Hematopoietic multipotent progenitor cell treated with erythropoietin and hydrocortisone succinate and interleukin-3 and kit ligand, for 8 days (in vitro differentiated cells): ENCODE data around the gene HIVEP3.

Source experiments
- DNase-seq: peaks from one replicate; pipeline ENCODE4 v3.0.0-alpha.2; 2015

The HIVEP3 gene

DNA sequence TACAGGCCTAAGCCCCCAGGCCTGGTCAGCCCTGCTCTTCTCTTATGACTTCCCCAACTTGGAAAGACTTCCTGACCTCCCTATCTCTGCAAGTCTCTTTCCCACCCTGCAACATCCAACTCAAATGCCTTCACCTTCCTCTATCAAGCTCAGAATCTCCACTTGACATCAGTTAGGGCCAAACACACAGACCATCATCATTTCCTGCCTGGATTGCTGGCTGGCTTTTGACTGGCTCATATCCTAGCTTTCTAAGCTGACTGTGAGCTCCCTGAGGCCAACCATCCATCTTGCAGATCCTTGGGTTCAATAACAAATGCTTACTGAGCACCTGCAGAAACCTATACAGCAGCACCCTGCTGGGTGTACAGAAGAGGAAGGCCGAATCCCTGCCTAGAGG, 296.9 kb downstream of the HIVEP3 start:
- no peak for DNase-seq

DNA sequence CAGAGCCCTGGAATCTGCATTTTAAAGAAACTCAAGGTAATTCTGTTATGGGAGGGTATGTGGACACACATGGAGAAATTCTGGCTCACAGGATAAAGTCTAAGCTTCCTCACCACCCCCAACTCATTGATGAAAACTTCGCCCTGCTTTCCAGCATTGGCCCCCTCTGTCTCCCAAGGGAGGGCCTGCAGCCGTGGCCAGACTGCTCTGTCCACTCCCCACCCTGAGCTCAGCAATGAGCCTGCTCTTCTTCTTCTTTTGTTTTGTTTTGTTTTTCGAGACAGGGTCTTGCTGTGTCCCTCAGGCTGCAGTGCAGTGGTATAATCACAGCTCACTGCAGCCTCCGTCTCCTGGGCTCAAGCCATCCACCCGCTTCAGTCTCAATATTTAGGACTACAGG, 297.5 kb downstream of the HIVEP3 start:
- DNase-seq = no peak

DNA sequence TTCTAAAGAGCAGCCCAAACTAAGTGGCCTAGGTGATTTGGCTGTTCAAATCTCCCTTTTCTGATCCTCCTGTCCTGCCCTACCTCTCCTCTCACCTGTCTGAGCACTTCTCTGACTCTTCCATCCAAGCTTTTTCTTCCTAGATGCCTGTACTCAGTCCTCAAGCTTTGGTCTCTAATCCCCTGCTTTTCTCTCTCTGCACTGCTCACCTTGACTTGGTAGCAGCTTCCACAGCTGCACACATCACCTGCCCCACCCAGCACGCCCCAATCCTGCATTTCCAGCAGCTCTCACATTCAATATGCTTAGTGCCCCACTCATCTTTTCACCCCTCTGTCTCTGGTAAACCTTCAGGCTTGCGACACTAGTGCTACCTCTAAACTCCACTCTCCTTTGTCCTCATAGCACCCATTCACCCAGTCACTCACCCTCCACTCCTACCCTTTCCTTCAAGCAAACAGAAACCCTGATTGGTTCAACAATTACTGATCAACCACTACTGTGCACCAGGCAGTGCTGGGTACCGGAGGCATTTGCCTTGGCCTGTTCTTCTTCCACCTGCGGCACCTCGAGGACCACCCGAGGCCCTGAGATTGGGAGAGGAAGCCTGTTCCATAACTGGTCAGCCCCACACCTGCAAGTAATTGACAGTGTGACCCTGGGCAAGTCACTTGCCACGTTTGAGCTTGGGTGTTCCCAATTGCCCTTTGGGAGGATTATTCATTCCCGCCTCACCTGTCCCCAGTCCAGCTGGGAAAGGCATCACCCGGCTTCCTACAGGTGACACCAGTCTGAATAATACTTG, 298.2 kb downstream of the HIVEP3 start:
- DNase-seq = no peak

DNA sequence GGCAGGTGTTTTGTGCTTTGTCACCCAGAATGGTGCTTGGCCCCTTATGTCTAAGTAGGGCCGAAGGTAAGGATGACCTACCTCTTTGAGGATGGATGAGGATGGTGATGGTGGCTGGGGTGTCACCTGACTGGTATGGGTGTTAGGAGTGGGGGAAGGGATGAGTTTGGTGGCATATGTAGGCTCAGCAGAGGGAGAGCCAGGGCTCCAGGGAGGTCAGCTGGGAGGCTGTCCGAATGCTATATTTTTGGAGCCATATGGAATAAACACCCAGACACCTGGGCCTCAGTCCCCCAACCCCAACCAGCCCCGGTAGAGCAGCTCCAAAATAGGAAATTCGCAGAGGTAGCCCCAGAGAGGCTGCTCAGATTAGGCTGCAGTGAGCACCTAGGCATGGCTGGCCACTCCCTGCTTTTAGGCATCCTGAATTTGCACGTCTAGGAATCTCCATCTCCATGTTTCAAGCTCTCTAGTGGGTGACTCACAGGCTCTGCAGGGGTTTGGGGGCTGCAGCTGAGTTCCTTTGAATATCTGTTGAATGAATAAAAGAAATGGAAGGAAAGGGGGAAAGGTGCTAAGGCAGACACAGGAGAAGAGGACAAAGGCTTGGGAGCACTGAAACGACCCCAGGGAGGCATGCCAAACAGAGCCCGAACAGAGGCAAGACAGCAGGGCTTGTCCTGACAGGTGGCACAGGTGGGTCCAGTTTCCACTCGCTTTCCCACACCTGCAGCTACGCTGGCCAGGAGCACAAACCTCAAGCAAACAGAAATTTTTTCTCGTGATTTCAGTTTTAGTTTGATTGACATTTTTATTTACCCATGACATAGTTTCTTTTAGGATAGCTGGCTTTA, 299.0 kb downstream of the HIVEP3 start:
- no peak for DNase-seq

DNA sequence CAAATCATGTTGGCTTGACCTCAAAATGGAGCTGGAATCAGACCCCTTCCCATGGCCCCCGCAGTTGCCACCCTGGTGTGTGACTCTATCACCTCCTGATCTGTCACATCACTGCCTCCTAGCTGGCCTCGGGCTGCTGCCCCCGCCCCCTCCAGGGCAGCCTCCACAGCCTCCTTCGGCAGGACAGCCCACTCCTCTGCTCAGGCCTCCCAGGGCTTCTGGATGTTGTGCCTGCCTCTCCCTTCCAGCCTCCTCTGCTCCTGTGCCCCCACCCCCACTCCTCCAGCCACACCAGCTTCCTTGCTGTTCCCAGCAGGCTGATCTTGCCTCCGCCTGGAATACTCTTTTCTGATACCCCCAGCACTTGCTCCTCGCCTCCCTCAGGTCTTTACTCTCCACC, 299.9 kb downstream of the HIVEP3 start:
- no peak for DNase-seq

DNA sequence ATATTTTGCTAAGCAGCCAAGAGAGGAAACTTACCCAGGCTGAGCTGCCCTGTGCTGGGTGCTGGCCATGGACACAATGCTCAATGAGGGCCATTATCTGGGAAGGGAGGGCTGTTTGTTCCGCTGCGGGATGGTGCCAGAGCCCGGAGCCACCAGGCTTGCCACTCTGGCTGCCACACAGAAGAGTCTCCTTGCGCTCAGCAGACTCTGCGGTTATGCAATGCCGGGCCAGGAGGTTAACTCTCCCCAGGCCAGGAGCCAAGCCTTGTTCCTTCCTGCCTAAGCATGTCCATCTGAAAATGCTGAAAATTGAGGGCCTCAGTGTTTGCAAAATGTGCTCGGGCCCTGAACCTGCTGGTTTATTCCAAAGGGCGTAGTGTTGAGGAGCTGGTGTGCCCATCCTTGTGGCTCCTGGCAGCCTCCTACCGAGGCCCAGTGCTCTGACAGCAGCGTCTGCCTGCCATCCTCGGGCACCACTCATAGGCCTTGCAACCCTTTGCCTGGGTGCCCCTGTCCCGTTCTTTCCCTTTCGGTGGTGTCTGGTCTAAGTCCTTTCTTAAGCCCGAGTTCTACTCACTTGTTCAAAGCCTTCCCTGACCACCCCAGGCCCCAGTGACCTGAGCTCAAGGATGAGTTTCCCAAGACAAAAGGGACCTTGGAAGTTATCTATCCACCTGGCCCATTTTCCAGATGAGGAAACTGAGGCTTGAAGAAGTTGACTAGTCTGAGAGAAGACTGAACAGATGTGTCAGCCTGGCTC, 300.5 kb downstream of the HIVEP3 start:
- no peak for DNase-seq

DNA sequence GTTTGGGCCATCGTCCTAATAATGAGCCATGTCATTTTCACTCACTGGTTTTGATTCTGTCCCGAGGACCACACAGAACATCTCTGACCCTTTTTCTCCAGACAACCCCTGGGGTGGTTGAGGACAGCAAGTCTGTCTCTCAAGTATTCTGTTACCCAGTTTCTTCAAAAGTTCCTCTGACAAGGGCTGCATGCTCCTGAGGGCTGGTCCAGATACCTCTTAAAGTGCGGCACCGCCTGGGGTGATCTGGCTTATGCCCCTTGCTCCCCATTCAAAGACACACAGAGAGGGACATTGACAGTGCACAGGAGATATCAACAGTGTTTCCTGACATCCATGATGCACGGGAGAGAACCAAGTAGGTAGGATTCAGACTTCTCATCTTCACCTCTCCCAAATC, 301.4 kb downstream of the HIVEP3 start:
- no peak for DNase-seq

DNA sequence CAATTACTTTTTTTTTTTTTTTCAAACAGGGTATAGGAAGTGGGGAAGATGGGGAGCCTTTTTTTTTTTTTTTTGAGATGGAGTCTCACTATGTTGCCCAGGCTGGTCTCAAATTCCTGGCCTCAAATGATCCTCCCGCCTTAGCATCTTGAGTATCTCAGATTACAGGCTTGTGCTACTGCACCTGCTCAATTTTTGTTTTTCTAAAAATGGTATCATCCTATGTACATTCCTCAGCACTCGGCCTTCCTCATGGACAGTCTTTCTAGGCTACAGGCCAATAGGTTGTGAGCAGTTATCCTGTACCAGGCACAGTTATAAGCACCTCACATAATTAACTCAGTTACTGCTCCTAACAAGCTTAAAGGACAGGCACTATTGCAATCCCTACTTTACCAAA, 302.2 kb downstream of the HIVEP3 start:
- DNase-seq = no peak

DNA sequence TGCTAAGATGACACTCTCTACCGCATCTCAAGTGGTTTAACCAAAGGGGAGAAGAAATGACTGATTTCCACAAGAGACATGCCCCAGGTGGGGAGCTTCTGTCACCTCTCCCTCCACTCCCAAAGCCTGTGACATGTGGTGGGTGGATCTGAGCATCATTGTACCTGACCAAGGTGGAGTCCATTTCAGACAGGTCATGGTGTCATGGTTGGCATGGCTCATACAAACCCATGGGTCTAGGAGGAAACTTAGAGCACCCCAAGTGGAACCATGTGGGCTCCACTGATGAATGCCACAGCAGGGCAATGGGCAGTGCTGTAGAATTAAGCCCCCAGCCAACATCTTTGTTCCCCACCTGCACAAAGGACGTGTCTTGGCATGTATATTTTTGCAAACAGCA, 302.7 kb downstream of the HIVEP3 start:
- no peak for DNase-seq

DNA sequence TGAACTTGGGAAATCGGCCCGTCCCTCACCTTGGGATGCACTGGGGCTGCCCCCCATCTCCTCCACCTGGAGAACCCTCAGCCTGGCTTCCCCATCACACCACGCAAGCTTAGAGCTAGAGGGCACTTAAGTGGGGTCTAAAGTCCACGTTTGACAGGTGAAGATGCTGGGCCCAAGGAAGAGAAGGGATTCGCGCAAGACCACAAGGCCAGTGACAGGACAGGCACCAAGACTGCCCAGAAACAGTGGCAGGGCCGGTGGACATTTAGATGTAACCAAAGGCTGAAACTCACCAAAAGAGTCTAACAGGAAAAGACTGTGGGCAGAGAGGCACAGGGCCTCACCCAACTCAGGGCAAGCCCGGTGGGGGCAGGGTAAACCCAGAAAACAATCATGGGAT, 303.4 kb downstream of the HIVEP3 start:
- DNase-seq = no peak

DNA sequence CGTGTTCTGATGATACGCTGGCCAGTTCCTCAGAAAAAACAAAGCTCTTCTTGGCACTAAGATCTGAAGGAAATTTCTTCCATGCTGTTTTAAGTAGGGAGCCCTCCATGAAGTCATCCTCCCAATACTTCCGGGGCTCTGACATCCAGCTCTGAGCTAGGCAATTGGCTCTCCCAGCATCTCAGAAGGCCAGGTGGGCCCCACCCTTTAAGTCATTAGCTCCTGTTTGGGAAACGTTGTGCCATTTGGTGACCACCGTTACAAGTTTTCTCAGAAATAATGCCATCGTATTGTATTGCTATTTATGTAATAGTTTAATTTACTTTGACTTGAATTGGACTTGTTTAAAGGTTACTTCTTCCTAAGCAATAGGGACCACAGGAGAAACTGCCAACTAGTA, 303.9 kb downstream of the HIVEP3 start:
- no peak for DNase-seq

DNA sequence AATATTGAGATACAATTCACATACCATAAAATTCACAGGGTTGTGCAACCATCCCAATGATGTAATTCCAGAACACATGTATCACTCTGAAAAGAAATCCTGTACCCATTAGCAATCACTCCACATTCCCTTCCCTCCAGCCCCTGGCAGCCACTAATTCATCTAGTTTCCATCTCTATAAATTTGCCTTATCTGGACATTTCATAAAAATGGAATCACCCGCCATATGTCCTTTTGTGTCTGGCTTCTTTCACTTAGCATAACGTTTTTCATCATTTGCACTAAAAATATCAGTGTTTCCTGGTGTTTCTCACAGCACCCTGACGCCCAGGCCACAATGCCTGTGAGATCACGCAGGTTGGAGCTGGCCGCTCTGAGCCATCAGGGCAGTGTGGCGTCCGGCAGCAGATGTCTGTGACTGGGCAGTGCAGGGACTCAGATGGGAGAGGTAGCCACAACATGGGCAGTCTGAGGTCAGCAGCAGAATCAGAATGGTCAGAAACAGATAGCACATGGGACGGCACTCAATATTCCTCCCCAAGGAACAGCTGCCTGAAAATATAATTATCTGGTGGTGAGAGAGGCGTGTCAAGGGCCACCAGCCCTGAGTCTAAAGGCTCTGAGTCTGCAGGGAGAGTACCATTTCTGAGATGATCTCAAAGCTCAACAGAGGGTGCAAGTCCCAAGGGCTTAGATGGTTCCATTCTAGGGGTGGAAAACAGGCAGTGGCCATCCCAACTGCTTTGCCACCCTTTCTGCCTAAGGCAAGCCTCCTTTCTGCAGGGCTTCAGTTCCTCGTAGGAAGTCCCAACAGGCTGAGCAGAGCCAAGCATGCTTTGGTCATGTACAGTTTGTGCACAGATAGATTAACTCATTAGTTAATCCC, 304.8 kb downstream of the HIVEP3 start:
- no peak for DNase-seq

DNA sequence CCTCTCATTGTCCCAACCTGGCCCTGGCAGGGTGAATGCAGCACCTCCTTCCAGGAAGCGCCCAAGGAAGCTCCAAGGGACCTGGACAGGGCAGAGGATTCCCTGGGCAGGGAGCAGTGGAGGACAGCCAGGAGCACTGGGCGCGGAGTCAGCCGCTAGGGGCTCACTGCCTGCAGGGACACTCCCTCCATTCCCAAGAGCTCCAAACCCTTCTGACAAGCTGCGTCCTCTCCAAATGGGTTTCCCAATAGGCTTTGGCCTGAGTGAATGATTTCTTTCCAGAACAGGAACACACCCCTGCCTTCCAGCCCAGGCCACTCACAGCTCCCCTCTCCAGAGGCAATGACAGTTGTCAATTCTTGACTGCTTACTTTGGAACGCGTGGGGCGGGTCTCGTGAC, 305.8 kb downstream of the HIVEP3 start:
- no peak for DNase-seq

DNA sequence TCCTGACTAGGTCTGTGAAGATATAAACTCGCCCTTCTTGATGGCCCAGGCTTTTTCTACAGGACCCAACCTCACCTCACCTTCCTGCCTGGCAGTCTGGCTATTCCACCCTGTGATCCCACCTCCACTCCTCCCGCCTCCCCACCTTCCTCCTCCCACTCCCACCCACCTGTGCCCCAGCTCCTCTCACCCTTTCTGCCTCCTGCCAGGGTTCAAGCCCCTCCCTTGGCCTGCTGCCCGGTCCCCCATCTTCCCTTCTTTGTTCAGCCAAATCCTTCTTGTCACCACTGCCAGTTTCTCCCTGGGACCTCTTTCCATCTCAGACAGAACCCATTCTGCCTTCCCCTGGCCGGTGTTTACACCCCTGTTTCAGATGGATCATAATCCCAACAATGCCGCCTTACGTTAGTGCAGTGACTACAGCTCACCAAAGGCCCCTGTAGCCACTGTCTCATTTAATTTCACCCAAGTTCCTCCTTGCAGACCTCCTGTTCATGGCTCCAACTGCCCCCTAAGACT, 306.7 kb downstream of the HIVEP3 start:
- DNase-seq = no peak

DNA sequence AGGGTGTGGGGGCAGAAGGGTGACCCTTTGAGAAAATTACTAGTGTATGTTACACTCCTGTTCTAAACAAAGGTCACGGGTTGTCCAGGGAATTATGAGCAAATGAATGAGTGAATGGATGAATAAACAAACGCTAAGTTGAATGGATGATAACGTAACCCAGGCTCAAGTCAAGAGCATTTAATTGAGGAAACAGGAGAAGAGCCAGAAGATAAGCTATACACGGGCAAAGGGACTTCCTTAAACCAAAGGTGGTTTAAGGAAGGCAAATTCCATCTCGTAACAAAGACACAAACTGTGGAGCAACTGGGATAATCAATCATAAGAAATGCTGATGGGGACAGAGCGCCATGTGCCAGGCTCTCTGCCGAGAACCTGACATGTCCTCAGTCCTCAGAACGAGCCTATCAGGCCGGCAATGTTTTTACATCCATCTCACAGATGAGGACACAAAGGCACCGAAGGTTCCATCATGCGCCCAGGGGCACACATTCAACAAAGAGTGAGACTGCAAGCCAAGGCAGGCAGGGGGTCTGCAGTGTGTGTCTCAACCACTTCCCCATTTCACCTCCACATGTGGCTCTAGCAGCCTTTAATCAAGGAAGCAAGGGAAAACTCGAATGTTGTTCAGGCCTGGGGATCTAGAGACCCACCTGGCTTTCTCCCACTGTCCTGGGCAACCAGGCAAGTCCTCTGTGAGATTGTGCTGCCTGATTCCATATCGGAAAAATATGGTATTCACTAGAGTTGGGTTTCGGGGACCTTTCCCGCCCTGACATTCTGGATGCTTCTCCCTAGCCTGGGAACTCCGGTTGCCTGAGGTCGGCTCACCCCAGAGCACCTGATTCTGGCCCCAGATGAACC, 307.4 kb downstream of the HIVEP3 start:
- no peak for DNase-seq

DNA sequence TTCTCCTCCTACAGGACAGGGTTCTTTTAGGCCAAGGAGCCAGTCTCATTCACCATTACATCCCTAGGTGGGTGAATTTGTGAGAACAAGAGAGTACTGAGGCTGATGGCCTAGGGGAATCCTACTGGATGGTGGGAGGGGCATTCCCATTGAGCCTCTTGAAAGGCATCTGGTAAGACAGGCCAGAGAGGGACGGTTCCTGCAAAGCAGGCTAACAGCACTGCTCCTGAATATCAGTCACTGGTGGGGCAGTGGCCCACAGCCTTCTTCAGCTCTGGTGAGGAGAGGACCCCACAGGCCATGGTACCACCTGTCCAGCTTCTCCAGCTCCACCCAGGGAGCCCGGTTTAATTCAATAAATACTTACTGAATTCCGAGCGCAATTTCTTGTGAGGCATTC, 308.4 kb downstream of the HIVEP3 start:
- DNase-seq = no peak

DNA sequence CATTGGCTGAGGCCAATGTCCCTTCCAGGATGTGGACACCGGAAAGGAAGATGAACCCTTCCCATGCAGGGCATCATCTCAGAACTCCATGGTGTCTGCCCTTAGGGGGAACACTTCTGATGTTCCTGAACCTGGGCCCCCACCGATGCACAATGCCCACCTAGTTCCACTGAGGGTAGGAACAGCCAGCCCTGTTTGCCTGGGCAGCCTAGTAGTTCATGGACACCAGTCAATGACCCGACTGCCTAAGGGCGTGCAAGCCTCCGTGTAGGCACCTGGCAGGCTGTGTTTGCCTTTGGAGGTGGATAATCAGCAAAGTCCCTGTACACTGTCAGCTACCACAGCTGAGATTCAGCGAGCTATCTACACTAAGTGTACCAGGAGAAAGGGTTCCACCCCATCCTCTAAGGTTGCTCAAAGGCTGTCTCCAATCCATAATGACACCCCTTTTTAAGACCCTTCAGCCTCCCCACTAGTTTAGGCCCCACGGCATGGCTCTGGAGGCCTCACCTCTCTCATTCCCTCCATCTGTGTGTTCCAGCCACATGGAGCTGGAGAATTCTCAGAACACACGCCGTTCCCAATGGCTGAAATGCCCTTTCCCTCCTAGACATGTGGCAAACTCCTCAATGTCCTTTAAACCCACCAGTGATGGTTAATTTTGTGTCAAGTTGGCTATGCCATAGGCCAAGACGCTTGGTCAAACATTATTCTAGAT, 309.4 kb downstream of the HIVEP3 start:
- DNase-seq = no peak

DNA sequence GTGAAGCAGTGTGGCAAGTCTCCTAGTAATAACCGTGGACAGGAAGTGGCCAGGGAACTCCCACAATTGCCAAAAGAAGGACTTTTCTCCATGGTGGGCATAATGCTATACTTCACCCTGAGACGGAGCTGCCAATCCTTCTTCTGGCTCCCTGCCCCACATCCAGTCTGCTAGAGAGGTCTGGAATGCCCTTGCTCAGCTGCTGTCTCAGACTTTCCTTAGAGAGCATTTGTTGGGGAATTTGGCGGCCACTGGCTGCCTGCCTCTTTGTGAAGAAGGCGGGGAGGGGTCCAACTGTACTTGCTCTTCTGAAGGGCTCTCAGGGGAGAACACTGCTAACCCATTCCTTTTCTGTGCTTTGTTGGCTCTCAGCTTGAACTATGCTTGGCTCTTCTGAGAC, 310.5 kb downstream of the HIVEP3 start:
- no peak for DNase-seq

DNA sequence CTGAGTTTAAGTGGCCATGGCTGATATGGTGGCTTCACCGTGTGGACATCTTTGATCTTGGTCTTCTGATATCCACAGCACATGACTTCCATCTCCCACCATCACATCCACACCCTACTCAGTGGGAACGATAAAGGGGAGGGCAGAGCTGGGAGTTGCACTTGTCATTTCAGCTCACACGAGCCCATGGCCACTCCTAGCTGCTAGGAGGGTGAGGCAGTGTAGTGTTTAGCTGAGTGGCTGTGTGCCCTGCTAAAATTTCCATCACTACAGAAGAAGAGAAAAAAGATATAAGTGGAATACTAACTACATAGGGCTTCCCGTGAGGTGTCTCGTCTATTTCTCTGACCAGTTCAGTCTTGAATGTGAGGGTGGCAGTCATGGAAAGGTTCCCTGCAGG, 310.9 kb downstream of the HIVEP3 start:
- no peak for DNase-seq

DNA sequence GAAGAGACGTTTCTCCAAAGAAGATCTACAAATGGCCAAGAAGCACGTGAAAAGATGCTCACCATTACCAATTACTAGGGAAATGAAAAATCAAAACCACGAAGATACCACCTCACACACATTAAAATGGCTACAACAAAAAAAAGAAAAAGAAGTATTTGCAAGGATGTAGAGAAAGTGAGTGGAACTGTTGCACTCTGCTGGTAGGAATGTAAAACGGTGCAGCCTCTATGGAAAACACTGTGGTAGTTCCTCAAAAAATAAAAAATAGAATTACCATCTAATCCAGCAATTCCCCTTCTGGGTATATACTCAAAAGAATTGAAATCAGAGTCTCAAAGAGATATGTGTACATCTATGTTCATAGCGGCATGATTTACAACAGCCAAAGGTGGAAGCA, 318.8 kb downstream of the HIVEP3 start:
- no peak for DNase-seq

DNA sequence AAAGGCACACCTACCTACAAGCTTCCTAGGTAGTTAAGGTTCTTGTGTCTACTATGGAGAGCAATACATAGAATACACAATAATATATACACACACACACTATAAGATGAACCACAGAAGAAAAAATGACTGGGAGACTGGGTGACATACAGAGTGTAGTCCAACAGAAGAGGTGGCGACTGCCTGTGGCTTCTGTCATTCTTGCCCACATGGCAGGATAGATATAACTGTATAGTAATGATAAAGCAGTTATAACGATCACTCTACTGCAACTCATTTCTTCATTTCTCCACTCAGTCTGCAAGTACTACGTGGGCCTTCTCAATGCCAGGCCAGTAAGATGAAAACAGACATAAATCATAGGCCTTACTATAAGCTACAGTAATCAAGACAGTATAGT, 320.4 kb downstream of the HIVEP3 start:
- DNase-seq = no peak
